MM.1S (cell line): ENCODE results near the gene NMNAT3.

Experiments used
- DNase-seq: peaks from one replicate; pipeline ENCODE4 v3.0.0-alpha.2; 2015
- H2AFZ ChIP-seq: fragments of 300-600 bp; sonication (generic); 2 replicates; pipeline ENCODE4 v1.6.0; 2016; ENCODE audit warnings: antibody characterized with exemption, low read length
- H3F3A ChIP-seq: fragments of 300-600 bp; sonication (generic); 2 replicates; pipeline ENCODE4 v1.6.1; 2016; ENCODE audit warnings: mild to moderate bottlenecking, antibody characterized with exemption, low read length, moderate library complexity, mixed read lengths; ENCODE audit not compliant: insufficient read depth
- H3K27ac ChIP-seq: fragments of 300-600 bp; sonication (generic); 2 replicates; pipeline ENCODE4 v1.5.1; 2016; ENCODE audit warnings: mild to moderate bottlenecking, low read length
- H3K27me3 ChIP-seq: fragments of 300-600 bp; sonication (generic); replicated peaks from 2 replicates; pipeline ENCODE4 v1.6.0; 2016; ENCODE audit warnings: low read length; ENCODE audit not compliant: insufficient read depth
- H3K36me3 ChIP-seq: fragments of 300-600 bp; sonication (generic); replicated peaks from 2 replicates; pipeline ENCODE4 v1.6.1; 2016; ENCODE audit warnings: mild to moderate bottlenecking, low read length, mixed read lengths; ENCODE audit not compliant: insufficient read depth
- H3K4me1 ChIP-seq: fragments of 300-600 bp; sonication (generic); 2 replicates; pipeline ENCODE4 v1.6.1; 2016; ENCODE audit warnings: low read length, mixed read lengths
- H3K4me2 ChIP-seq: fragments of 300-600 bp; sonication (generic); 2 replicates; pipeline ENCODE4 v1.6.0; 2016; ENCODE audit warnings: low read depth, low read length
- H3K4me3 ChIP-seq: fragments of 300-600 bp; sonication (generic); 2 replicates; pipeline ENCODE4 v1.5.1; 2016; ENCODE audit warnings: low read length, mixed read lengths
- H3K79me2 ChIP-seq: fragments of 300-600 bp; sonication (generic); 2 replicates; pipeline ENCODE4 v1.6.1; 2016; ENCODE audit warnings: mixed run types, low read length, mixed read lengths
- H3K9ac ChIP-seq: fragments of 300-600 bp; sonication (generic); 2 replicates; pipeline ENCODE4 v1.6.1; 2016; ENCODE audit warnings: low read length, mixed read lengths
- H3K9me2 ChIP-seq: fragments of 300-600 bp; sonication (generic); replicated peaks from 2 replicates; pipeline ENCODE4 v1.6.1; 2016; ENCODE audit warnings: mild to moderate bottlenecking, low read length, mixed read lengths; ENCODE audit not compliant: insufficient read depth
- H3K9me3 ChIP-seq: fragments of 300-600 bp; sonication (generic); replicated peaks from 2 replicates; pipeline ENCODE4 v1.6.1; 2016; ENCODE audit warnings: mild to moderate bottlenecking, low read length, mixed read lengths; ENCODE audit not compliant: insufficient read depth
- H4K20me1 ChIP-seq: fragments of 300-600 bp; sonication (generic); 2 replicates; pipeline ENCODE4 v1.6.1; 2016; ENCODE audit warnings: mild to moderate bottlenecking, low read length, moderate library complexity, mixed read lengths; ENCODE audit not compliant: insufficient read depth
- EZH2 ChIP-seq: fragments of 300-600 bp; sonication (generic); optimal IDR thresholded peaks from 2 replicates; pipeline ENCODE3; 2017; ENCODE audit warnings: low read depth, mild to moderate bottlenecking, antibody characterized with exemption, low read length, mixed read lengths
- EZH2phosphoT487 ChIP-seq: fragments of 300-600 bp; sonication (generic); IDR thresholded peaks from 2 replicates; pipeline ENCODE4 v1.6.1; 2018; ENCODE audit warnings: antibody characterized with exemption, low read length
- TF ChIP-seq, protein P1 (sequence below): fragments of 300-600 bp; sonication (generic); IDR thresholded peaks from 2 replicates; pipeline ENCODE4 v1.5.1; 2016; ENCODE audit warnings: antibody characterized with exemption, low read length, mixed read lengths

The NMNAT3 gene

DNA sequence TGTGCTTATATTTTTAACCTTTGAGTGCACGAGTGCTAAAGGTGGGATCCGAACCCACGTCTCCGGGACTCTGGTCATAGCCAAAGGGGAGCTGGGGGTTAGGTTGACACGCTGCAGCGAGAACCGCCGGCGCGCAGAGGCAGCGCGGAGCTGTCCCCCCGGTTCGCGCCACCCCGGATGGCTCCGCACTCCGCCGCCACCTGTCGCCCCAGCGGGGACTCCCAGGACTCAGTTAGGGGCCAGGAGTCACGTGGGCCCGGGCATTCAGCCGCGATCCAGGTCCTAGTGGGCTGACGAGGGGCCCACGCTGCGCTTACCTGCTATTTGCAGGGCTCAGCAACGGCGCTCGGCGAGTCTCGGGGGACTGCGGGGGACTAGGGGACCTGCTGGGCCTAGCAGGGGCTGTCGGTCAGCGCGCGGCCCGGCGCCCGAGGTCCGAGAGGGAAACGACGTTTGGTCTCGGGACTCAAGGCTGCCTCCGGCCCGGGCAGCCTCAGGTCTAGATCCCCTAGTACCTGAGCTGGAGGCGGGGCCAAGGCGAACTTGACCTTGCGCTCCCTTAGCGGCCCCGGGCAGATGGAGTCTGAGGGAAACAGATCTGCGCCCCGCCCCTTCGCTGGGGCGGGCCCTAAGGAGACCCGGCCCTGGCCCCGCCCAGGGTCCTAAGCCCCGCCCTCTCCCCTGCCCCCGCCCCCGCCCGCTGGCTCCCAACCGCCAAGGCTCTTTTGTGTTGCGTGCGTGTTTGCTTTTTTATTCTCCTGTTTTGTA, at the start of gene NMNAT3:
Gene NMNAT3, minus strand, starts transcription at position 585 of the 768 bp plus-strand sequence. CDS start 50,248 bp downstream, outside the sequence.
- H3K27ac ChIP-seq, result peak within 1 kb of the TSS; percentile 80; the same call in 1 of the 2 replicates
- peak within 1 kb of the TSS; percentile 75 for H3K9ac ChIP-seq
- no peaks in the 10 kb centered on the region for H3K79me2 ChIP-seq
- DNase-seq, result peak; percentile 97
- peak within 1 kb of the TSS; percentile 71 for H3K4me3 ChIP-seq
- H3K4me1 ChIP-seq, result 0 out of 2 replicates have a peak, but pooled peaks cover 4% of the 10 kb centered on the region
- no peak for TF ChIP-seq EZH2
- TF ChIP-seq, protein P1, sequence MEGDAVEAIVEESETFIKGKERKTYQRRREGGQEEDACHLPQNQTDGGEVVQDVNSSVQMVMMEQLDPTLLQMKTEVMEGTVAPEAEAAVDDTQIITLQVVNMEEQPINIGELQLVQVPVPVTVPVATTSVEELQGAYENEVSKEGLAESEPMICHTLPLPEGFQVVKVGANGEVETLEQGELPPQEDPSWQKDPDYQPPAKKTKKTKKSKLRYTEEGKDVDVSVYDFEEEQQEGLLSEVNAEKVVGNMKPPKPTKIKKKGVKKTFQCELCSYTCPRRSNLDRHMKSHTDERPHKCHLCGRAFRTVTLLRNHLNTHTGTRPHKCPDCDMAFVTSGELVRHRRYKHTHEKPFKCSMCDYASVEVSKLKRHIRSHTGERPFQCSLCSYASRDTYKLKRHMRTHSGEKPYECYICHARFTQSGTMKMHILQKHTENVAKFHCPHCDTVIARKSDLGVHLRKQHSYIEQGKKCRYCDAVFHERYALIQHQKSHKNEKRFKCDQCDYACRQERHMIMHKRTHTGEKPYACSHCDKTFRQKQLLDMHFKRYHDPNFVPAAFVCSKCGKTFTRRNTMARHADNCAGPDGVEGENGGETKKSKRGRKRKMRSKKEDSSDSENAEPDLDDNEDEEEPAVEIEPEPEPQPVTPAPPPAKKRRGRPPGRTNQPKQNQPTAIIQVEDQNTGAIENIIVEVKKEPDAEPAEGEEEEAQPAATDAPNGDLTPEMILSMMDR, result peak; percentile 34
- no peaks in the 10 kb centered on the region for H3K36me3 ChIP-seq
- no peaks in the 10 kb centered on the region for H3K9me2 ChIP-seq
- no peaks in the 10 kb centered on the region for H3K27me3 ChIP-seq
- H4K20me1 ChIP-seq, result no peaks in the 10 kb centered on the region
- peaks cover 10% of the 10 kb centered on the region; the same call in 1 of the 2 replicates for H3F3A ChIP-seq
- H3K4me2 ChIP-seq, result peak within 1 kb of the TSS; percentile 89
- H2AFZ ChIP-seq, result peak within 1 kb of the TSS; percentile 94
- H3K9me3 ChIP-seq, result no peaks in the 10 kb centered on the region

DNA sequence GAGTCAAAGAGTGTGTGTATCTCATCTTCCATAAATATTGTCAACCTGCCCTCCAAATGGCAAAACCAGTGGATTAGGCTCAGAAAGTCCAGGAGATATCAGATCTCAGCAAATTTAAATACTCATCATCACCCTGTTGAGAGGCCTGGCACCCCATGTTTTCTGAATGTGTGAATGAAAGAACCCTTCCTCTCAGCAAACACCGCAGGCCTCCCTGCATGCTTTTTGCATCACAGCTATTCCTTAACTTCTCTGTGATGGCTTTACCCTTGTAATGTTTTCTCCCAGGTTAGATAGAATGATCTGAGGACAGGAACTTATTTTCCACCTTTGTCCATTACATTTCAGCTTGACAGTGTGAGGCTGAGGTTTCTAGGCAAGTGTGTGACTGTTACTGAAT, 43.6 kb upstream of the NMNAT3 start:
- Histone ChIP-seq H3K36me3 (no peaks in the 10 kb centered on the region), H3K79me2 (no peaks in the 10 kb centered on the region), H3K9me3 (no peaks in the 10 kb centered on the region), H4K20me1 (no peaks in the 10 kb centered on the region), H3K4me1 (no peaks in the 10 kb centered on the region), H3K9ac (no peak overlapping the region), H3K27me3 (no peaks in the 10 kb centered on the region), H2AFZ (no peak overlapping the region), H3K9me2 (no peaks in the 10 kb centered on the region), H3K4me3 (no peak overlapping the region), H3K27ac (no peak overlapping the region), H3K4me2 (no peak overlapping the region), H3F3A (no peaks in the 10 kb centered on the region)
- DNase-seq, result no peak
- no peak for TF ChIP-seq EZH2phosphoT487
- no peak for TF ChIP-seq EZH2
- TF ChIP-seq, protein P1, result no peak

DNA sequence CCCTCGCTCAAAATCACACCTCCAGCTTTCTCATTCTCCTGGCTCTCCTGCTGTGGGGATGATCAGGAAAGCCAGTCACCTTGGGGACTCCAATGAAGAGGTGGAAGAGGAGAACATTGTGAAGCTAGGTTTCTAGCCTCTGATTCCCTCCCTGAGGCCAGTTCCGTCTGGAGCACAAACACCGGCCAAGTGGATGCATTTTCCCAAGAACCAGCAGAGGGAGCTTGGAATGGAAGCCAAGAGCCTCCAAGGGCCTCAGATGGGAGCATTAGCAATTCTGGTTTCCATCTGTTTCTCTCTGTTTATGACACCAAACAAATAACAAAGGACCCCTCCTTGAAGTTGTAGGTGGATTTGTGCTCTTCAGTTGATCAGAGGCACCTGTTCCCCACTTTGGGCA, 40.6 kb upstream of the NMNAT3 start:
- no peak overlapping the region for H3K4me2 ChIP-seq
- H3K4me3 ChIP-seq, result no peak overlapping the region
- H3K79me2 ChIP-seq, result no peaks in the 10 kb centered on the region
- H3K9me2 ChIP-seq, result no peaks in the 10 kb centered on the region
- H3K27me3 ChIP-seq, result no peaks in the 10 kb centered on the region
- TF ChIP-seq, protein P1, result no peak
- TF ChIP-seq EZH2 (no peak), EZH2phosphoT487 (no peak)
- no peak overlapping the region for H2AFZ ChIP-seq
- H3K4me1 ChIP-seq, result no peaks in the 10 kb centered on the region
- no peak overlapping the region for H3K9ac ChIP-seq
- H3K36me3 ChIP-seq, result no peaks in the 10 kb centered on the region
- no peaks in the 10 kb centered on the region for H4K20me1 ChIP-seq
- DNase-seq, result no peak
- no peaks in the 10 kb centered on the region for H3K9me3 ChIP-seq
- H3F3A ChIP-seq, result no peaks in the 10 kb centered on the region
- no peak overlapping the region for H3K27ac ChIP-seq
